Activated CD4-positive, CD25-positive, alpha-beta regulatory T cell treated with anti-CD3 and anti-CD28 coated beads, Interleukin-2, amount 50 U/mL, for 16 hours (primary cell): ENCODE measurements around the gene LRFN2.

Experiments
- DNase-seq: peaks from one replicate; pipeline ENCODE4 v3.0.0-alpha.2; 2020; ENCODE audit warnings: low read depth, low spot score

Gene LRFN2

GRCh38 chr6:40587240-40588069 lies at the start of gene LRFN2:
Gene LRFN2, minus strand, starts transcription at chr6:40587364.
- DNase-seq: no peak

GRCh38 chr6:40634429-40634828 lies 47.3 kb upstream of the LRFN2 start:
- DNase-seq: no peak

- DNase-seq: no peak
Measured at GRCh38 chr6:40631744-40632143, 44.6 kb upstream of the LRFN2 start.

GRCh38 chr6:40630488-40630887 lies 43.3 kb upstream of the LRFN2 start:
- DNase-seq: no peak

- no peak for DNase-seq
Measured at GRCh38 chr6:40630051-40630450, 42.9 kb upstream of the LRFN2 start.

GRCh38 chr6:40629463-40629862 lies 42.3 kb upstream of the LRFN2 start:
- DNase-seq: no peak

GRCh38 chr6:40627316-40627715 lies 40.2 kb upstream of the LRFN2 start:
- no peak for DNase-seq

- DNase-seq: no peak
Measured at GRCh38 chr6:40626886-40627285, 39.7 kb upstream of the LRFN2 start.

- no peak for DNase-seq
Measured at GRCh38 chr6:40623932-40624331, 36.8 kb upstream of the LRFN2 start.

GRCh38 chr6:40623178-40623577 lies 36.0 kb upstream of the LRFN2 start:
- no peak for DNase-seq

- no peak for DNase-seq
Measured at GRCh38 chr6:40620574-40621240, 33.5 kb upstream of the LRFN2 start.

GRCh38 chr6:40614671-40615070 lies 27.5 kb upstream of the LRFN2 start:
- DNase-seq: no peak

- no peak for DNase-seq
Measured at GRCh38 chr6:40611912-40612311, 24.7 kb upstream of the LRFN2 start.

GRCh38 chr6:40611434-40611833 lies 24.3 kb upstream of the LRFN2 start:
- DNase-seq: no peak

- no peak for DNase-seq
Measured at GRCh38 chr6:40610229-40610628, 23.1 kb upstream of the LRFN2 start.

- no peak for DNase-seq
Measured at GRCh38 chr6:40606981-40607380, 19.8 kb upstream of the LRFN2 start.

- no peak for DNase-seq
Measured at GRCh38 chr6:40606526-40606925, 19.4 kb upstream of the LRFN2 start.

- no peak for DNase-seq
Measured at GRCh38 chr6:40604082-40604481, 16.9 kb upstream of the LRFN2 start.

GRCh38 chr6:40599555-40599954 lies 12.4 kb upstream of the LRFN2 start:
- DNase-seq: no peak

GRCh38 chr6:40598516-40598915 lies 11.4 kb upstream of the LRFN2 start:
- no peak for DNase-seq

- no peak for DNase-seq
Measured at GRCh38 chr6:40597301-40597700, 10.1 kb upstream of the LRFN2 start.

GRCh38 chr6:40588480-40588879 lies 1.3 kb upstream of the LRFN2 start:
- no peak for DNase-seq

GRCh38 chr6:40588070-40588384 lies 863 bp upstream of the LRFN2 start:
- DNase-seq: no peak
